ENCODE data around the gene IL17C. TPM values are rescaled to one million over a fixed set of nuclear protein-coding genes. Genes with fewer than 3 reads are reported as not detected.

IL17C gene
- total RNA-seq, 4 donors from 2014 or later = 0.91 TPM; not detected in 3

DNA sequence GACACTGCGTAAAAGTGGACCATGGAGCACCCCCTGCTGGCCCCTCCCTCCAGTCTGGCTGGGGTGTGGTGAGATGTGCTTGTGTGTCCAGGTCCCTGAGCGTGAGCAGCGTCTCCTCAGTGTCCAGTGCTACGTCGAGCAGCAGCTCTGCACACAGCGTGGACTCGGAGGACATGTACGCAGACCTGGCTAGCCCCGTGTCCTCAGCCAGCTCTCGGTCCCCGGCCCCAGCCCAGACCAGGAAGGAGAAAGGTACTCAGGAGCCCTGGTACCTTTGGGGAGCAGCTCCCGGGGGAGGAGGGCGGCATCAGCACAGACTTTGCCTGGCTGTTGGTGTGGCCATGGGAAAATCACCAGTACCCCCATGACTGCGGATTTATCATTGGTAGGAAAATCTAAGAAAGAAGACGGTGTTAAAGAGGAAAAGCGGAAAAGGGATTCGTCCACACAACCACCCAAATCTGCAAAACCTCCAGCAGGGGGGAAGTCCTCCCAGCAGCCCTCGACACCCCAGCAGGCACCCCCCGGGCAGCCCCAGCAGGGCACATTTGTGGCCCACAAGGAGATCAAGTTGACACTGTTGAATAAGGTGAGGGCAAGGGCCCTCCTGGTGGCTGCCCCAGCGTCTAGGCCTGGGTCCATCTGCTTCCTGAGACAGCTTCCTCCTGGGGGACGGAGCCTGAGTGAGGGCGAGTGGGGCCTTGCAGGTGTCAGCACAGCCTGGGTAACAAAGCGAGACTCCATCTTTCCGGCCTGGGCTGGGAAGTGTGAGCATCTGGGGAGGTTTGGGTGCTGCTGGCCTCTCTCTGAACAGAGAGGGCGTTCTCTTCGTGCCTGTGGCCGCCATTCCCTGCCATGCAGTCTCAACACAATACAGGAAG is 10.6 kb upstream of the IL17C start:
- WGBS, 2 donors = 95 to 98% methylated on average over 15 to 27 of the region's 27 CpGs
- intact Hi-C loops (cut with DNase I; ENCODE audit: low total_unique reads) = no loop called here
- DNase-seq (ENCODE audit: low spot score in 2 of 2) = no peak
- TF ChIP-seq, protein P1, sequence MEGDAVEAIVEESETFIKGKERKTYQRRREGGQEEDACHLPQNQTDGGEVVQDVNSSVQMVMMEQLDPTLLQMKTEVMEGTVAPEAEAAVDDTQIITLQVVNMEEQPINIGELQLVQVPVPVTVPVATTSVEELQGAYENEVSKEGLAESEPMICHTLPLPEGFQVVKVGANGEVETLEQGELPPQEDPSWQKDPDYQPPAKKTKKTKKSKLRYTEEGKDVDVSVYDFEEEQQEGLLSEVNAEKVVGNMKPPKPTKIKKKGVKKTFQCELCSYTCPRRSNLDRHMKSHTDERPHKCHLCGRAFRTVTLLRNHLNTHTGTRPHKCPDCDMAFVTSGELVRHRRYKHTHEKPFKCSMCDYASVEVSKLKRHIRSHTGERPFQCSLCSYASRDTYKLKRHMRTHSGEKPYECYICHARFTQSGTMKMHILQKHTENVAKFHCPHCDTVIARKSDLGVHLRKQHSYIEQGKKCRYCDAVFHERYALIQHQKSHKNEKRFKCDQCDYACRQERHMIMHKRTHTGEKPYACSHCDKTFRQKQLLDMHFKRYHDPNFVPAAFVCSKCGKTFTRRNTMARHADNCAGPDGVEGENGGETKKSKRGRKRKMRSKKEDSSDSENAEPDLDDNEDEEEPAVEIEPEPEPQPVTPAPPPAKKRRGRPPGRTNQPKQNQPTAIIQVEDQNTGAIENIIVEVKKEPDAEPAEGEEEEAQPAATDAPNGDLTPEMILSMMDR (IDR thresholded peaks at IDR 0.05) = no peak
- no peak for TF ChIP-seq POLR2A (IDR thresholded peaks at IDR 0.05)
- H3K4me3 ChIP-seq (ENCODE audit: low read depth, poor library complexity, severe bottlenecking) = no peak overlapping the region

DNA sequence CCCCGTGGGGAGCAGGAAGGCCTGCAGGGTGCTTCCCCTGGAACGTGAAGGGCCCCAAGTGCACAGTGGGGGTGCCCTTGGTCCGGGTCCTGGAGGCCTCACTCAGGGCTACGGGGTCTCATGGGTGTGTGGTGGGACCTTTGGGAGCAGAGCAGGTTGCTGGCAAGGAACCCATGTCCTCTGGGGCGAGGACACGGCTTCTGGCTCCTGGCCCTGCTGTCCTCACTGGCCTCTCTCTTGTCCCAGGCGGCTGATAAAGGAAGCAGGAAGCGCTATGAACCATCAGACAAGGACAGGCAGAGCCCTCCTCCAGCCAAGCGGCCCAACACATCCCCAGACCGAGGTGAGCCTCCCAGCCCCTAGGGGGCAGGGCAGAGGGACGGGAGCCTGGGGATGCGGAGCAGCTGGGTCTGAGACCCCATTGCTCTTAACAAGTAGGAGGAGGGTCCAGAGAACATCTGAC is 9.8 kb upstream of the IL17C start:
- WGBS, 2 donors = 61 to 69% methylated on average over 12 of the region's 12 CpGs
- no peak overlapping the region for H3K4me3 ChIP-seq (ENCODE audit: low read depth, poor library complexity, severe bottlenecking)
- intact Hi-C loops (cut with DNase I; ENCODE audit: low total_unique reads) = no loop called here
- TF ChIP-seq, protein P1 (IDR thresholded peaks at IDR 0.05) = no peak
- no peak for TF ChIP-seq POLR2A (IDR thresholded peaks at IDR 0.05)
- no peak for DNase-seq (ENCODE audit: low spot score in 2 of 2)

DNA sequence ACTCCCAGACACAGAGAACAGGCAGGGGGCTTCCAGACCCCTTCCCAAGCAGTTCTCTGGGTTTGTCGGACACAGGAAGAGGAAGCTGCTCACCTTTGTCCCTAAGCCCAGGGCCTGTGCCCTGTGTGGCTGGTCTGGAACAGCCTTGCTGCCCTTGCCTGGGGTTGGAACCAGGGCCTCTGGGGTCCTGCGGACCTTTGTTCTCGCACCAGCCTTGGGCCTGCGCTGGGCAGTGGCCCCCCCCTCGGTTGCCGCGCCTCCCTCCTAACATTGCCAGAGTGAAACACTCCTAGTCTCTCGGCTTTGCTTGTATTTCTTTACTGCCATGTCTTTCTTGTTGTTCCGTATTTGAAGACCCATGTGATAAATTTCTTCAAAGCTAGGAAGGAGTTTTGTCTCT is 8.5 kb upstream of the IL17C start:
- no peak for DNase-seq (ENCODE audit: low spot score in 2 of 2)
- H3K4me3 ChIP-seq (ENCODE audit: low read depth, poor library complexity, severe bottlenecking) = no peak overlapping the region
- TF ChIP-seq, protein P1 (IDR thresholded peaks at IDR 0.05) = no peak
- TF ChIP-seq POLR2A (IDR thresholded peaks at IDR 0.05) = no peak
- 84 to 86% methylated on average over 9 of the region's 9 CpGs for WGBS, 2 donors
- intact Hi-C loops (cut with DNase I; ENCODE audit: low total_unique reads) = no loop called here

DNA sequence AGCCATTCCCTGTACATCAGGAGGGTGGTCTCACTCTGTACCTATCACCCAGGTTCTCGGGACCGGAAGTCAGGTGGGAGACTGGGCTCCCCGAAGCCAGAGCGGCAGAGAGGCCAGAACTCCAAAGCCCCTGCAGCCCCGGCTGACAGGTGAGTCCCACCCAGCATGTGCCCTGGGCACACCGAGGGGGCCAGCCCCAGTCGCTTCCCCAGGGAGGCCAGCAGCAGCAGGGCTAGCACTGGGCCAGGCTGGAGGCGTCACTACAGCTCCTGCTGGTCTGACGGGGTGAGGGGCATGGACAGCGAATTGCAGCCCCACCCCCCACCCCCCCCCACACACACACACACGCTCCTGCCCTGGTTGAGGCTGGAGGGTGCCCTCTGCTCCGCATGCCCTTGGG is 7.9 kb upstream of the IL17C start:
- 86 to 96% methylated on average over 11 to 12 of the region's 12 CpGs for WGBS, 2 donors
- H3K4me3 ChIP-seq (ENCODE audit: low read depth, poor library complexity, severe bottlenecking) = no peak overlapping the region
- intact Hi-C loops (cut with DNase I; ENCODE audit: low total_unique reads) = no loop called here
- DNase-seq (ENCODE audit: low spot score in 2 of 2) = no peak
- TF ChIP-seq POLR2A (IDR thresholded peaks at IDR 0.05) = no peak
- TF ChIP-seq, protein P1 (IDR thresholded peaks at IDR 0.05) = no peak

DNA sequence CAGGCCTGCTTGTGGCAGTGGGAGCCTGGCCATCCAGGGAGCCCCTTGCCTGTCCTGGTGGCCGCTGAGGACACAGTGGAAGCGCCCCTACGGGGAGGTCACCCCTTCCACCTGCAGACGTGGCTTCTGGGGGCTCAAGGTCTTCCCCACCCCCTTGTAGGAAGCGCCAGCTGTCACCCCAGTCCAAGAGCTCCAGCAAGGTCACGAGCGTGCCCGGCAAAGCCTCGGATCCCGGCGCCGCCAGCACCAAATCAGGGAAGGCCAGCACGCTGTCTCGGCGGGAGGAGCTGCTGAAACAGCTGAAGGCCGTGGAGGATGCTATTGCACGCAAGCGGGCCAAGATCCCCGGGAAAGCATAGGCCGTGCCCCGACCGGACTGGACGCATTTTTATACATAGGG is 7.4 kb upstream of the IL17C start:
- DNase-seq (ENCODE audit: low spot score in 2 of 2) = no peak
- 93 to 98% methylated on average over 19 to 23 of the region's 23 CpGs for WGBS, 2 donors
- no peak for TF ChIP-seq POLR2A (IDR thresholded peaks at IDR 0.05)
- TF ChIP-seq, protein P1 (IDR thresholded peaks at IDR 0.05) = no peak
- intact Hi-C loops (cut with DNase I; ENCODE audit: low total_unique reads) = no loop called here
- no peak overlapping the region for H3K4me3 ChIP-seq (ENCODE audit: low read depth, poor library complexity, severe bottlenecking)
